H1 (cell line): ENCODE measurements around the gene KLHL17. TPM values are rescaled to one million over a fixed set of nuclear protein-coding genes. Genes with fewer than 3 reads are reported as not detected.

Experiments
- CTCF ChIA-PET: fragments of 300-600 bp; sonication (Branson Sonifier 250); formaldehyde crosslinking; loops from one replicate; lab custom pipeline; 2021; ENCODE audit not compliant: partially characterized antibody; lab: Charles Lee
- POLR2A ChIA-PET: fragments of 300-600 bp; sonication (Branson Sonifier 250); formaldehyde crosslinking; loops from one replicate; lab custom pipeline; 2021; ENCODE audit warnings: inconsistent platforms; ENCODE audit not compliant: partially characterized antibody; lab: Charles Lee
- DNase-seq, 2 experiments: peaks; one replicate each; pipeline versions ENCODE4 v3.0.0 to v3.0.0-alpha.2; 2010 to 2022; ENCODE audit warnings: low spot score in 2 of 2, low read depth in 1 of 2, mixed read lengths in 1 of 2
- FAIRE-seq: peaks from 2 replicates; lab custom pipeline; 2011; peaks lifted over from hg19 to GRCh38; lab: Jason Lieb, UNC
- H2AFZ ChIP-seq: 2 replicates; pipeline ENCODE4 v1.8.1; 2012; ENCODE audit warnings: low read length, inconsistent platforms
- H2AK5ac ChIP-seq: 2 replicates; pipeline ENCODE4 v1.6.1; 2013; ENCODE audit warnings: low read depth, low read length
- H2BK120ac ChIP-seq: replicated peaks from 2 replicates; pipeline ENCODE3; 2013; ENCODE audit warnings: low read depth, low read length, inconsistent platforms
- H2BK12ac ChIP-seq: 2 replicates; pipeline ENCODE4 v1.6.1; 2013; ENCODE audit warnings: low read depth, low read length
- H2BK15ac ChIP-seq: 2 replicates; pipeline ENCODE4 v1.6.1; 2013; ENCODE audit warnings: low read length
- H2BK20ac ChIP-seq: 2 replicates; pipeline ENCODE4 v1.6.1; 2013; ENCODE audit warnings: low read length
- H2BK5ac ChIP-seq: 2 replicates; pipeline ENCODE4 v1.6.1; 2013; ENCODE audit warnings: low read depth, low read length
- H3K14ac ChIP-seq: 2 replicates; pipeline ENCODE4 v1.6.1; 2013; ENCODE audit warnings: inconsistent platforms; ENCODE audit not compliant: insufficient read length
- H3K18ac ChIP-seq: 2 replicates; pipeline ENCODE4 v1.6.1; 2013; ENCODE audit warnings: low read length; ENCODE audit errors: extremely low read depth
- H3K23ac ChIP-seq: 2 replicates; pipeline ENCODE4 v1.6.1; 2013; ENCODE audit warnings: inconsistent platforms; ENCODE audit not compliant: insufficient read length
- H3K23me2 ChIP-seq: 2 replicates; pipeline ENCODE4 v1.6.1; 2013; ENCODE audit warnings: low read depth, low read length
- H3K27ac ChIP-seq: 2 replicates; pipeline ENCODE4 v1.6.1; 2011; ENCODE audit warnings: low read depth, low read length, inconsistent platforms
- H3K27me3 ChIP-seq, 4 experiments: replicated peaks in 1 of 4; 1 replicate in 1 of 4; 2 replicates in 3 of 4; pipeline versions ENCODE4 v1.6.1 to v1.8.1; 2011 to 2013; ENCODE audit warnings: low read length in 3 of 4, mild to moderate bottlenecking in 3 of 4, inconsistent platforms in 2 of 4, mixed read lengths in 2 of 4, moderate library complexity in 1 of 4; ENCODE audit not compliant: control insufficient read depth in 3 of 4, insufficient read depth in 3 of 4; ENCODE audit errors: extremely low read depth in 1 of 4
- H3K36me3 ChIP-seq, 4 experiments: 2 replicates each; pipeline versions ENCODE4 v1.6.1 to v1.8.1; 2011 to 2013; ENCODE audit warnings: mild to moderate bottlenecking in 4 of 4, low read length in 3 of 4, moderate library complexity in 2 of 4, control low read depth in 1 of 4, inconsistent platforms in 1 of 4; ENCODE audit not compliant: insufficient read depth in 4 of 4, control insufficient read depth in 2 of 4
- H3K4ac ChIP-seq: replicated peaks from 2 replicates; pipeline ENCODE3; 2013; ENCODE audit warnings: low read length, low read depth, mixed read lengths, inconsistent platforms; ENCODE audit not compliant: insufficient read length
- H3K4me1 ChIP-seq, 4 experiments: replicated peaks in 1 of 4; 1 replicate in 1 of 4; 2 replicates in 3 of 4; pipeline versions ENCODE4 v1.6.1 to v1.8.1; 2011 to 2013; ENCODE audit warnings: low read length in 3 of 4, inconsistent platforms in 2 of 4, mixed read lengths in 1 of 4; ENCODE audit not compliant: insufficient read depth in 4 of 4, control insufficient read depth in 3 of 4
- H3K4me2 ChIP-seq, 2 experiments: 2 replicates each; pipeline versions ENCODE4 v1.6.1 to v1.8.1; 2011 to 2013; ENCODE audit warnings: low read depth in 2 of 2, low read length in 2 of 2, control low read depth in 1 of 2, inconsistent platforms in 1 of 2, mild to moderate bottlenecking in 1 of 2; ENCODE audit not compliant: insufficient read depth in 1 of 2
- H3K4me3 ChIP-seq, 4 experiments: fragments of 200-600, 300-600 bp in 1 of 4; sonication (generic), shearing (Covaris generic), sonication (Bioruptor Twin) in 1 of 4; 2 replicates each; pipeline versions ENCODE4 v1.5.1 to v1.8.1; 2011 to 2016; ENCODE audit warnings: low read length in 4 of 4, low read depth in 3 of 4, control low read depth in 2 of 4, inconsistent platforms in 2 of 4, mild to moderate bottlenecking in 2 of 4, mixed read lengths in 1 of 4, moderate library complexity in 1 of 4; ENCODE audit not compliant: insufficient read depth in 2 of 4; ENCODE audit errors: extremely low read depth in 1 of 4
- H3K56ac ChIP-seq: replicated peaks from 2 replicates; pipeline ENCODE3; 2013; ENCODE audit warnings: low read depth, mild to moderate bottlenecking, mixed read lengths, low read length, inconsistent platforms; ENCODE audit not compliant: insufficient read length
- H3K79me1 ChIP-seq: 2 replicates; pipeline ENCODE4 v1.6.1; 2013; ENCODE audit warnings: low read depth, low read length, control low read depth
- H3K79me2 ChIP-seq, 2 experiments: 2 replicates each; pipeline versions ENCODE4 v1.6.1 to v1.8.1; 2012 to 2013; ENCODE audit warnings: low read length in 2 of 2, mild to moderate bottlenecking in 2 of 2, inconsistent platforms in 1 of 2; ENCODE audit not compliant: insufficient read depth in 2 of 2, control insufficient read depth in 1 of 2
- H3K9ac ChIP-seq, 4 experiments: replicated peaks in 1 of 4; 1 replicate in 1 of 4; 2 replicates in 3 of 4; pipeline versions ENCODE4 v1.6.1 to v1.8.1; 2011 to 2013; ENCODE audit warnings: low read depth in 3 of 4, low read length in 3 of 4, control low read depth in 2 of 4, mild to moderate bottlenecking in 2 of 4, moderate library complexity in 2 of 4, inconsistent platforms in 1 of 4; ENCODE audit errors: extremely low read depth in 1 of 4
- H3K9me3 ChIP-seq, 2 experiments: 2 replicates each; pipeline versions ENCODE4 v1.6.1 to v1.8.1; 2012 to 2013; ENCODE audit warnings: mild to moderate bottlenecking in 2 of 2, moderate library complexity in 2 of 2, control low read depth in 1 of 2, inconsistent platforms in 1 of 2, low read depth in 1 of 2, low read length in 1 of 2, mixed read lengths in 1 of 2; ENCODE audit not compliant: insufficient read depth in 2 of 2
- H4K20me1 ChIP-seq, 2 experiments: replicated peaks in 1 of 2; 2 replicates each; pipeline versions ENCODE3 to v1.8.1; 2011 to 2013; ENCODE audit warnings: inconsistent platforms in 2 of 2, low read length in 2 of 2, mild to moderate bottlenecking in 1 of 2; ENCODE audit not compliant: insufficient read depth in 2 of 2, control insufficient read depth in 1 of 2
- H4K5ac ChIP-seq: 2 replicates; pipeline ENCODE4 v1.6.1; 2013; ENCODE audit warnings: low read length, low read depth, mixed read lengths, inconsistent platforms; ENCODE audit not compliant: insufficient read length
- H4K8ac ChIP-seq: 2 replicates; pipeline ENCODE4 v1.8.0; 2013; ENCODE audit warnings: mild to moderate bottlenecking, moderate library complexity, low read length, inconsistent platforms; ENCODE audit not compliant: insufficient read depth; ENCODE audit errors: extremely low read depth
- H4K91ac ChIP-seq: replicated peaks from 2 replicates; pipeline ENCODE3; 2013; ENCODE audit warnings: low read length, mixed read lengths, inconsistent platforms; ENCODE audit not compliant: insufficient read length
- MAX ChIP-seq: IDR thresholded peaks from 2 replicates; pipeline ENCODE4 v1.6.1; 2012; ENCODE audit warnings: inconsistent platforms
- WGBS, 2 experiments: shearing (Covaris generic) in 1 of 2; methylation state at CpG; one replicate each; pipeline versions ENCODE4 v1.1.6 to v1.1.7; 2013 to 2015; ENCODE audit warnings: low lambda C conversion rate in 2 of 2, mixed read lengths in 2 of 2, inconsistent platforms in 1 of 2, low coverage in 1 of 2, missing lambda C conversion rate in 1 of 2; ENCODE audit not compliant: insufficient replicate concordance in 2 of 2, insufficient coverage in 1 of 2, insufficient read length in 1 of 2; ENCODE audit errors: extremely low coverage in 1 of 2, missing lambda C conversion rate in 1 of 2; 5-methylcytosine and 5-hydroxymethylcytosine counted together
- polyA plus RNA-seq, 7 experiments: library from polyadenylated mRNA; depleted of rRNA in 3 of 7; stranded (reverse) in 5 of 7; unstranded in 2 of 7; fragments of >200 nt in 5 of 7; fragments of 200-250 nt in 2 of 7; gene quantifications; 1 replicate in 5 of 7; 2 replicates in 1 of 7; 4 replicates in 1 of 7; pipeline versions ENCODE4 v1.2.1 to v1.2.3, GENCODE V29; 2011 to 2013; ENCODE audit warnings: missing spikeins in 2 of 7, mixed read lengths in 2 of 7
- total RNA-seq: library from RNA; stranded (reverse); fragmentation: NEBNext Ultra II Directional; extraction: Animal tissue kit (Norgen Biotek cat#: 25700); gene quantifications from 2 replicates; pipeline ENCODE4 v1.2.1, GENCODE V29; 2021

KLHL17 gene
- total and polyA plus RNA-seq, 2 of the 8 experiments (the other 6 are each of a cell fraction or from before 2014, with no cell fraction given), result 32.6 to 36.1 TPM

- Histone ChIP-seq H2AFZ (no peak overlapping the region), H2BK120ac (no peak overlapping the region), H3K79me2 (no peaks in the 10 kb centered on the region), H3K23me2 (no peaks in the 10 kb centered on the region), H4K91ac (no peak overlapping the region), H2BK15ac (no peak overlapping the region), H3K4me1 (no peaks in the 10 kb centered on the region), H3K27ac (no peak overlapping the region), H4K20me1 (peaks cover 3 to 9% of the 10 kb centered on the region in 2 experiments), H3K79me1 (no peaks in the 10 kb centered on the region), H4K8ac (no peak overlapping the region), H3K14ac (no peak overlapping the region), H3K23ac (no peak overlapping the region), H3K4me3 (no peak overlapping the region), H2BK20ac (no peak overlapping the region), H3K27me3 (peaks cover 2 to 76% (median 50%) of the 10 kb centered on the region in 4 experiments), H3K4me2 (no peak overlapping the region), H2BK5ac (no peak overlapping the region), H2AK5ac (no peak overlapping the region), H3K36me3 (no peaks in the 10 kb centered on the region), H3K4ac (no peak overlapping the region), H3K9me3 (no peaks in the 10 kb centered on the region; a peak in 1 of 4 replicates), H2BK12ac (0 out of 2 replicates have a peak overlapping the region, but pooled peaks have one; percentile 9), H4K5ac (no peak overlapping the region), H3K18ac (no peak overlapping the region), H3K9ac (no peak overlapping the region), H3K56ac (no peak overlapping the region)
- WGBS, 2 experiments, result 83% methylated on average over 14 of the region's 16 CpGs; no CpG with 5 or more reads in 1 of the 2 experiments
- POLR2A ChIA-PET, result interaction anchor here (1.4 kb wide), 1 partner anchor 14 kb away, joined by 3 read pairs; no protein-coding TSS in a partner anchor
- CTCF ChIA-PET, result interaction anchor here (1.2 to 2.0 kb wide), 4 partner anchors 8 to 16 kb away, joined by 4 to 18 read pairs (median 4); partner anchors contain the start of gene SAMD11
- FAIRE-seq, result no peak
- DNase-seq, result peak in 1 of 2 experiments; percentile 41
- no peak for TF ChIP-seq MAX
These were observed 46.8 kb upstream of the KLHL17 start for GRCh38 chr1:913491-914130.
